GM18508 (cell line): Measurements from ENCODE around the gene MAPK8IP2.
"Not testable (repeated sequence)": the region's sequence is repeated elsewhere in the genome, so short reads cannot be mapped to it uniquely, and the experiment has no call there.

Experiments
- ATAC-seq: cut with Tn5 transposase; IDR thresholded peaks from one replicate; pipeline ENCODE4 v1.9.1; 2021; ENCODE audit warnings: moderate number of reproducible peaks; ENCODE audit not compliant: insufficient read depth, unreplicated experiment

MAPK8IP2 gene

DNA sequence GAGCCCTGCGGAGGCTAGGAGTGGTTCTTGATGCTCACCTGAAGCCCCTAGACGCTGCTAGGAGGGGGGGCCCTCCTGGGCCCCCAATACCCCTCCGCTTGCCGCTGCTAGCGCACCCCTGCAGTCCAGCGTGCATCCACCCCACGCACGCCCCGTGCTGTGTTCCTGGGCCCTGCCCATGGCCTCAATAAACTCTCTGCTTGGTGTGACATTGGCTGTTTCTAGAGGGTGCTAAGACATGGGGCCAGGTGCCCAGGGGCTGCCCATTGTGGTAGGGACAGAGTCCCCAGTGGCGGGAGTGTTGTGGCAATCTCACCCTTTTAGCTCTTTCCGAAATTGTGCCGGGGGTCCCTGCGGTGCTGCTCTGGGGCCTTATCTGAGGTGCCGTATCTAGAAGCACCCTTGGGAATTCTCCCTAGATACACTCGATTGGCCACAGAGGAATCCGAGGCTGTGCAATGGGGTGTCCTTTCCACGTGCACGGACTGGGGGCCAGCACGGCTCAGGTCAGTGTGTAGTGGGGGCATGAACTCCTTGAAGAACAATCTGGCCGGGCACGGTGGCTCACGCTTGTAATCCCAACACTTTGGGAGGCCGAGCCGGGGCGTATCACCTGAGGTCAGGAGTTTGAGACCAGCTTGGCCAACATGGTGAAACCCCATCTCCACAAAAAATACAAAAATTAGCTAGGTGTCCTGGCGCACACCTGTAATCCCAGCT, 10.9 kb downstream of the MAPK8IP2 start:
- no peak for ATAC-seq

DNA sequence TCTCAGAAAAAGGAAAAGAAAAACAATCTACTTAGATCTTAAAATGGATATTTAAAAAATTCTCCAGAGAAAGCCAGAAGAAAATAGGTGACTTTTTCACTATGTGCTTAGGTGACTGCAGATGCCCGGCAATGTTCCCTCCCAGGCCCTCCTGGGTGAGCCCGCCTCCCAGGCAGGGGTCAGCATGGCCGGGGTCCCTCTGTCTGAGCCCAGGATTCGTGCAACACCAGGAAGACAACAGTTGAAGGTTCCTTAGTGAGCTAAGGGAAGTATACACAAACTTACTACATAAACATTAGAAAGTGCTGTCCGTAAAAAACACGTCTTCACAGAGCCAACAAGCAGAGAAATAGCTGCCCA, 11.6 kb downstream of the MAPK8IP2 start:
- ATAC-seq, result no peak

DNA sequence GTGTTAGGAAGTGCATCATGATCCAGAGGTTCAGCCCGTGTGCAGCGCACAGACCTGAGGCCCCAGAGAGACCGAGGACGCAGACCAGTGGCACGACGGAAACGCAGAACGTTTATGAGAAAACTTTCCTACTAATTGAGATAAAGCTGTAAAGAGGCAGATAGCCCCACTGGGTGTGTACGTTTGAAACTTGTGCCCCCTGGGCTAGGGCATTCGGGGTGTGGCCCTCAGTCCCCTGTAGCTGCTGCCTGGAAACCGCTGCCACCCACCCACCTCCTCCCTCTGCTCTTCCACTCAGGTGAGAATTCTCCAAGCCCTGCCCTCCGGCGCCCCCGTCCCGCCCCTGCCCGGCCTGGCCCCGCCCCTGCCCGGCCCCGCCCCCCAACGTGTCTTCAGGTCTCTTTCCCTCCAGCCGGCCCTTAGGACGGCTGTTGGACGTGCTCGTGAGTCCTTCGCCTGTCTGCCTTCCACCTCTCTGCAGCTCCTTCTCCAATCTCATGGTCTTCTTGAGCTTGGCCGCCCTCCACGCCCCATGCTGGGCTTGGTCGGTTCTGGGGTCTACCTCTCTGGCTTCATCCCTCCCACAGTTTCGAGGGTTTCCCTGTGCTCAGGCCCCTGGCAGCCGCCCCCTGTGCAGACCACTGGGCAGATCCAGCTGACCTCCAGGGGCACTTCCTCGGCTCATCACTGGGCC, 12.1 kb downstream of the MAPK8IP2 start:
- no peak for ATAC-seq

DNA sequence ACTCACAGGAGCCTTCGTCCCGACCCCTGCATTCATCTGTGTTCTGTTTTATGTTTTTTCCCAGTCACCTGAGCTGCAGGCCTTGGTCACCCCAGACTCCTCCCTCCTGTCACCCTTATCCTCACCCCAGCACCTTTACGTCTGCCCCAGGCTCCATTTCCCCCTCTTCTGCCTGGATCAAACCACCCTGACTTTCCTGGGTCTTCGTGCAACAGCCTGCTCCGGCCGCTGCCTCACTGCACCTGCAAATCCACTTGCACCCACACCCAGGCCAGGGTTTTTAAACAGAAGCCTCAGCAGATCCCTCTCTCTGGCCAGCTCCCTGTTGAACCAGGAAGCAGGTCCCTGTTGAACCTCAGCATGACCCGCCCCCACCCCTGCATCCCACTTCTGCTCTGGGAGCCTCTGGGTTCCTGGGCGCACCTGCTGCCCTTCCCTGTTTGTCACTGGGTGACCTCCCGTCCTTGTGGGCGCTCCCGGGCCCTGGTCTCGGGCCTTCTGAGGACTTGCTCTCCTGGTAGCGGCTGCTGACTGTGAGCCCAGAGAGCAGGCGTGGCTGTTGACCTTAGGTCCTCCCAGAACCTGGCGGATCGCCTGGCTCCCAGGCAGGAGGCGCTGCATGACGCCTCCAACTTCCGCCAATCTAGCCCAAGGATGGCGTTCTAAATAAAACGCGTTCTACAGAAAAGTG, 12.8 kb downstream of the MAPK8IP2 start:
- no peak for ATAC-seq

DNA sequence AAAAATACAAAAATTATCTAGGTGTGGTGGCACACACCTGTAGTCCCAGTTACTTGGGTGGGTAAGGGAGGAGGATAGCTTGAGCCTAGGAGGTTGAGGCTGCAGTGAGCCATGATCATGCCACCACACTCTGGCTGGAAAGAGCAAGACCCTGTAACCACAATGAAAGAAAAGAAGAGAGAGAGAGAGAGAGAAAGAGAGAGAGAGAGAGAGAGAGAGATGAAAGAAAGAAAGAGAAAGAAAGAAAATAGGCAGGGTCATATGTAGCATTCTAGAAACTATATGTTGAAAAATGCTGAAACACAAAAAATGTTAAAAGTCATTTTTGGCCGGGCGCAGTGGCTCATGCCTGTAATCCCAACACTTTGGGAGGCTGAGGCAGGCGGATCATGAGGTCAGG, 13.7 kb downstream of the MAPK8IP2 start:
- ATAC-seq, result not testable (repeated sequence)

DNA sequence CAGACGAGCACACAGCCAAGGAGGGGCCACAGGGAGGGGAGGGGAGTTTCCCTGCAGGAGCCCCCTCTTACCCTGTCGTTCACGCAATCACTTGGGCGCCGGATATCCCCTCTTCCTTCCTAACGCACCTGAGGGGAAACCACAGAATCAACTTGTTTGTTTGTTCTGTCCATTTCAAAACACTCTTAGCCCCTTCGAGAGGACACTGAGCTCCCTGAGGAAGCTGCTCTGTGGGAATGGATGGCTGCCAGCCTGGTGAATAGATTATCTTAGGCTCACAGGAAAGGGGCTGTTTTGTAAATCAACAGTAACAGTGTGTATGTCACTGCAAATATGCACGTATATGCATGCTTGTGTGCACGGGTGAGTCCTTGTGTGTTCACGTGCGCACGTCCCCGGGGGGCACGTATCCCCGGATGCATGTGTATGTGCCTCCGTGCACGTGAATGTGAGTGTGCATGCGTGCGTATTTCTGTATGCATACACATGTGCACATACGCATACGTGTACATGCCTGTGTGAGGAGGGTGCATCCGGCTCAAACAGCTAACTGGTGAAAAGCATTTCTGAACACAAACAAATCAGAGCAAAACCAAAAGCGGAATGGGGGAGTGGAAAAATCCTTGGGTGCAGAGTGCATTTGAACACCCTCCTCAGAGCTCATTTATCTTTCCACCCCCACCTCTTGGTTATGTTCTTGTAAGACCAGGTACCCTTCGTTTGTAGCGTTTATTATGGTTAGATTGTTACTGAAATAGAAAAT, 20.2 kb downstream of the MAPK8IP2 start:
- no peak for ATAC-seq

DNA sequence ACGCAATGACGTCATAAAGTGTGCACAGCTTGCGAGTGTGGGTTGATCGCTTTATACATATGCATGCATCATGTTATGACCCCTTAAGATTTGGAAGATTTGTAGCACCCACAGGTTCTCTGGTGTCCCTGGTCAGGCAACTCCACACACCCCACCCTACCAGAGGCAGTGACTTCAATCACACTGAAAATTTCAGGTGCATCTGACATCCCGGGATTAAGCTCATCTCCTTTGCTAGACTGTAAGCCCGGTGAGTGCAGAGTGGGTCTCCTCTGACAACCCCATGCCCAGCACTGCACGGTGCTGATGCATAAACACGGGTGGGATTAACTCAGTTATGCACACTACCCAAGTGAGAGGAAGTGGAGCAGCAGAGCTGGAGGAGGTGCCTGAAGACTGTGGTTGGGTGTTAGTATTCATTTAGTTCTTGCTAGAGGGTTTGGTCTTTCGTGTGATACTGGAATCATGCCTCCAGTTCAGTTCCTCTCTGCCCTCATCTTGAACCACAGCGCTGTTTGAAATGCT, 20.8 kb downstream of the MAPK8IP2 start:
- ATAC-seq, result no peak

DNA sequence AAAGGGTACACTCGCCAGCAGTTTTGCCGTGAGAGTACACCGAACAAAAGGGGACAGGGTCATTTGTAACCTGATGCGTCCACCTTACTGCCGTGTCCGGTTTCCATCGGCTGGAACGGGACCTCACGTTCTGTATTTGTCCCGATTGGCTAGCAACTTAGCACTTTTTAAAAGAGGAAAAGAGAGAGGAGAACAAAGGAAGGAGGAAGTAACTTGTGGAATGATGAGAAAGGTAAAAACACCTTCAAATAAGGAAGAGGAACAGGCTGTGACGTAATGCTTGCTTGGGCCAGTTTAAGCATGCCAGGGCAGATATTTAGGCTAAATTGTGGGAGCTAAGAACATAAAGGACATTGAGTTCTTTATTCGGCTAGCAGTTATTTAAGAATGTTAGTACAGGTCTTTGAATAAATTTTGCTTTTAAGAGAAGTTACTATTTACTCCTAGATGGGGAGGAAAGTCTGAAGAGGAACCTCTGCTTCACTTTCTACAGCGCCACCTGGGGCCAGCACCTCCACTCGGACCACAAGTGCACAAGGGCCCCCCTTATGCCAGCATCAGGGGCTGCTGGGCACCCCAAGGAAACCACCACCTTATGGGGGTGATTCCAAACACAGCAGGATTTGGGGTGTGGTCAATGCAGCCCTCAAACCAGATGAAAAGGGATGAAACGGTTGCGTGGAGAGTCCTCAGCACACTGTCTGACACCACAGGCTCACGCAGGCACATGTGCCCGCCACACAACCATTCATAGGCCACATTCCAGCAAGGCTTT, 21.5 kb downstream of the MAPK8IP2 start:
- no peak for ATAC-seq

DNA sequence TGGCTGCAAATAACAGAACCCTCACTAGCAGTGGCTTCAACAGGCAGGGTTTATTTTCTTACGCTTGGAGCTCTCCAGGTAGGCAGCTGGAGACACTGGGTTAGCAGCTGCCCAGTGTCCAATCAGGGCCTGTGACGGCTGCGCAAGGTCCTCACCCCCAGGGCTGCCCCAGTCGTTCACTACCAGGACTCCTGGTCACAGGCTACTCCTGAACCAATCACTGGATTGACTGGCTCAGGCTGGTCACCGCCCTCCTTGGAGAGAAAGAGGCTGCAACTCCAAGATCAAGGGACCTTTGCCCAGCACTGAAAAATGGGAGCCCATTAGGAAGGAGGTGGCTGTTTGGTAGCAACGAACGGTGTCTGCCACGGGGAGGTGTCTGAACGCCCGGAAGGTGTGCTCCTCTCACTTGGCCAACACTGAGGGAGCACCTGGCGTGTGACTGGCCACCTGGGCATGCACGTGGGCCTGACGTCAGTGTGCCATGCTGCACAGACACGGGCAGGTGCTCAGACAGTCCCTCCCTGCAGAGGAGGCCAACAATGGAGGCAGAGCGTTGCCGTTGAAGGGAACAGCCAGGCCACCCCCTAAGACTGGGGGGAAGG, 22.2 kb downstream of the MAPK8IP2 start:
- no peak for ATAC-seq

DNA sequence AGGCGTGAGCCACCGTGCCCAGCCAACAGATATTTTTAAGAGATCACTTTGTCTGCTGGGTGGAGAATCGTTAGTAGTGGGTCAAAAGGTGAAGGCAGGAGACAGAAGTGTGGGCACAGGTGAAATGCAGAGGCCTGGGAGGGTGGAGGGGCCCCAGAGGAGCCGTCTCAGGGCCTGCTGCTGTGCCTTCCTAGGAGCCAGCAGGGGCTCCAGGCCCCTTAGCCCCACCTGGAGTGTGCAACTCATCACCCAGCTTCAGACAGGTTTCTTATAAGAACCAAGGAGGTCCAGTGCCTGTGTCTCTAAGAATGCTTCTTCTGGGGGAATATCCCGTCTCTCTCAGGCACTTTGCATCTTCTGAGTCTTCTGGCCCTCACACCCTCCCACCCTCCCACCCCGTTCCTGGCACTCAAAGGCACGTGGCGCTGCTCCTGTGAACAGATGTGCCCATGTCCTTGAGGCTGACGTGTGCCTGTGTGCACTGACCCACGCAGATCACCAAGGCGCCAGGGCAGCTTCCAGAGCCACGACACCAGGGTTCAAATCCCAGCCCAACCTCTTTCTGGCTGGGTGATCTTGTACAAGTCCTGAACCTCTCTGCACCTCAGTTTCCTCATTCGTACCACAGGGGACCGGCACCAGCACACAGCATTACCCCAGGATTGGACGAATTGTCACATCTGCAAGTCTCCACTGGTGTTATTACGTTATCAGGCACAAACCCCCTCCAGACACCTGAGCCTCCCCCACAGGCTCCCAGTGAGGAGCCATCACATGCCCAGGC, 23.9 kb downstream of the MAPK8IP2 start:
- ATAC-seq, result no peak

DNA sequence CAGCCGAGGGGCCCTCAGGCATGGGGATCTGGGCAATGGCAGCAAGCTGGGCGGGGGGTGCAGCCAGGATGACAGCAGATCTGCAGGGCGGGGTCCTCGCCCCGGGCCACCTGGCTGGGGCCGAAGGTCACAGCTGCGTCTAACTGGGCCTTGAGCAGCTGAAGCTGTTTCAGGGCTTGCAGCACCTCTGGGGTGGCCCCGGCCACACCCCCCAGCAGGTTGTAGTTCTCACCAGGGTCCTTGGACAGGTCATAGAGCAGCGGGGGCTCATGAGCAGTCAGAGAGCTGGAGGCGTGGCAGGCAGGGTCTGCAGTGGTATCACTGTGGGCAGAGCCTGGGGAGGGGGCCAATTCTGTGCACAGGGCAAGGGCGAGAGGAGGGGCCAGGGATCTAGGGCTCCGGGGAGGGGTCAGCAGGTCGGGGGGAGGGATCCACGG, 24.6 kb downstream of the MAPK8IP2 start:
- ATAC-seq, result no peak

DNA sequence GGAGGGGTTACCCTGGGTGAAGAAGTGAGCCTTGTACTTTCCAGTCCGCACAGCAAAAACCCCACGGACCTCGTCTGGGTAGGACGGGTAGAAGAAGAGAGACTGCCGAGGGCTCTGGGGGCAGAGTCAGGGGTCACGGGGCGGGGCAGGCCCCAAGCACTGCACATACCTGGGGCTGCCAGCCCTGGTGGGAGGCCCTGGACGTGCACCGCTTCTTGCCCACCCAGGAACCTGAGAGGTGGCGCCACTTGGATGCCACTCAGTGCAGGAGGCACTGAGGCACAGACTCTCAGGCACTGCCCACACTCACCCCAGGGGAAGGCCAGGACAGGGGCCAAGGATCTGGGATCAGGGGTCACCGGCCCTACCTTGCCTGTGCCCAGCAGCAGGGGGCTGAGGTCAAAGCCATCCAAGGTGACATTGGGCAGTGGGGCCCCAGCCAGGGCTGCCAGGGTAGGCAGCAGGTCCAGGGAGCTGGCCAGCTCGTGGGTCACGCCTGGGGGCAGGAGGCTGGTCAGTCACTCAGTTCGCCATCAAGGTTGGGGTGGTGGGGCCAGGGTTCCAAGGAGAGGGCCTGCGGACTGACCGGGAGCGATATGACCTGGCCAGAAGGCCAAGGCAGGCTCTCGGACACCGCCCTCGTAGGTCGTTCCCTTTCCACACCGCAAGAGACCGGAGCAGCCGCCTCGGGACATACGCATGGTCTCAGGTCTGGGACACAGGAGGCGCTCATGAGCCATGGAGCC, 25.1 kb downstream of the MAPK8IP2 start:
- no peak for ATAC-seq

DNA sequence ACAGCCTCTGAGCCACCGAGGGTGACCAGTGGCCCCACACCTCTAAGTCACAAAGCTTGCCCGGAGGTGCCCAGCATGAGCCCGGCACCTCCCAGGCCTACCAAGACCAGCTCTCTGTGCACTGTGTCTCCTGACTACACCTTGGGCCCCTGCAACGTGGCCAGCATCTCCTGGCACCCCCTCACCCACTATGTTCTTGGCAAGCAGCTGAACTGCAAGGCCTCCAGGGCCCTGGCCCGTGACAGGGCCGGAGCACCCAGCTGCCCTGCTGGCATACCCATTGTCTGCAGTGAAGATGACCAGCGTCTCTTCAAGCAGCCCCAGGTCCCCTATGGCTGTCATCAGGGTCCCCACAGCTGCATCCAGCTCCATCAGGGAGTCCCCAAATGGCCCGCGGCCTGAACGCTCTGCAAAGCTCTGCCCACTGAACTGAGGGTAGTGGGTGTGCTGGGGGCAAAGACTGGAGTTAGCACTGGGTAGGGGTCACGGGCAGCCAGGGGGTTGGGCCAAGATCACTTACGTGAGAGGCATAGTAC, 25.8 kb downstream of the MAPK8IP2 start:
- ATAC-seq, result no peak

DNA sequence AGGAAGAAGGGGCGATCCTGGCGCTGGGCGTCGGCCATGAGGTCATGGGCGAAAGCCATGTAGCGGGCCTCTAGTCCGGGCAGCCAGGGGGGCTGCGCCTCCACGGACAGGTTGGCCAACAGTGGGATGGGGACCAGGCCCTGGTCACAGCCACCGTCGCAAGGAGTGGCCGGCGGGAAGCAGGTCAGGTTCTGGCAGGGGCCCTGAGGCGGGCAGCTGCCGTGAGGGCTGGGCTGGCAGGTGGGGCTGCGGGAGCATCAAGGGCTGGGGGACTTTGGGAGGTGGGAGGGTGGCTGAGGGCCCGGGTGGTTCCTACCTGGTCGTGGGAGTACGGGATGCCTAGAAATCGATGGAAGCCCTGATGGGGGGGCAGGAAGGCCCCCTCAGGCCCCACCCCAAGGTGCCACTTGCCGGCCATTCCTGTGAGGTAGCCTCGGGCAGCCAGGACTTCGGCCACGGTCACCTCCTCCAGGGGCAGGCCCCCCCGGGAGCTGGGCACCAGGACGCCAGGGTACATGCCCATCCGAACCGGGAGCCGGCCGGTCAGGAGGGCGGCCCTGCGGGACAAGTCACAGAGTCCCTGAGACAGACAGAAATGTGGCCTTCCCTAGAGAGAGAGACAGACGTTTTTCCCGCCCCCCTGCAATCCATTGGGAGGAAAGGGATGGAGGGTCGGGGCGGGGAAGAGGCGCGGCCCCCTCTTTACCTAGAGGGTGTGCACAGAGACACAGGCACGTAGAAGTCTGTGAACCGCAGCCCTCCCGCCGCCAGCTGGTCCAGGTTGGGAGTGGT, 26.5 kb downstream of the MAPK8IP2 start:
- ATAC-seq, result no peak

DNA sequence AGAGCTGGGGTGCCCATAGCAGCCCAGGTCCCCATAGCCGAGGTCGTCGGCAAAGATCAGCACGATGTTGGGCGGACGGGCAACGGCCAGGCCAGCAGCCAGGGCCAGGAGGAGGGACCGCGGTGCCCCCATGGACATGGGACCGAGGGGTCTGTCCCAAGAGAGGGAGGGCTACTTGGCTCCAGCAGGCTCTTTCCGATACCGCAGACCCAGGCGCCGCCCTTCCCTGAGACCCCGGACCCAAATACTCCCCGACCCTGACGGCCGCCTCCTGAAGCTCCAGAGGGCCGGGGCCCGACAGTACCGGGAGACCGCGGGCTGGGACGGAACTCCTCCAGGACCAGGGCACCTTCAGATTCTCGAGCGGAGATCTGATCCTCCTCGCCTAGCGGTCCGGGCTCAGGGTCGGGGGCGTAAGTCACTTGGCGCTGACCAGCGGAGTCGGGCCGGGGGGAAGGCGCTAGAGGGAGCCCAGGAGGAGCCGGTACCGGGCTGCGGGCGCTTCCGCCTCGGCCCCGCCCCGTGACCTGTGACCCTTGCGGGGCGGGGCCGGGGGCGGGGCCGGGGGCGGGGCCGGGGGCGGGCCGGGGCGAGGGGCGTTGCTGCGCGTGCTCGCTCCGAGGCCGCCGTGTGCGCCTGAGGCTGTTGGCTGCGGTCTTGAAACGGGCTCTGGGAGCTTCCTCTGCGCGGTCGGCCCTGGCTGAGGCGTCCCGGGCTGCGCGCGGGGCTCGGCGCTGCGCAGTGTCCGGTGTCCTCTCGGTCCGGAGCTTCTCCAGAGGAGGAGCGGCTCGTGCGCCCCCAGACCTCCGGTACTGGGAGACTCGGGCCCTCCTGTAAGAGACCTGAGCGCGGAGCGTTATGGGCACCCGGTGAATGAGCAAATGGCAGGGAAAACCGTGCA, 27.3 kb downstream of the MAPK8IP2 start, which contains the start of gene ARSA:
Gene ARSA, minus strand, starts transcription at position 511 of the 901 bp plus-strand sequence. Its CDS starts 373 bp downstream, at position 138.
- no peak for ATAC-seq
